Measurements from ENCODE around the gene RERE. TPM values are rescaled to one million over a fixed set of nuclear protein-coding genes. Genes with fewer than 3 reads are reported as not detected.

The RERE gene
- total RNA-seq, 1 experiment from 2014 or later: 161 TPM

- TF ChIP-seq, protein P1, sequence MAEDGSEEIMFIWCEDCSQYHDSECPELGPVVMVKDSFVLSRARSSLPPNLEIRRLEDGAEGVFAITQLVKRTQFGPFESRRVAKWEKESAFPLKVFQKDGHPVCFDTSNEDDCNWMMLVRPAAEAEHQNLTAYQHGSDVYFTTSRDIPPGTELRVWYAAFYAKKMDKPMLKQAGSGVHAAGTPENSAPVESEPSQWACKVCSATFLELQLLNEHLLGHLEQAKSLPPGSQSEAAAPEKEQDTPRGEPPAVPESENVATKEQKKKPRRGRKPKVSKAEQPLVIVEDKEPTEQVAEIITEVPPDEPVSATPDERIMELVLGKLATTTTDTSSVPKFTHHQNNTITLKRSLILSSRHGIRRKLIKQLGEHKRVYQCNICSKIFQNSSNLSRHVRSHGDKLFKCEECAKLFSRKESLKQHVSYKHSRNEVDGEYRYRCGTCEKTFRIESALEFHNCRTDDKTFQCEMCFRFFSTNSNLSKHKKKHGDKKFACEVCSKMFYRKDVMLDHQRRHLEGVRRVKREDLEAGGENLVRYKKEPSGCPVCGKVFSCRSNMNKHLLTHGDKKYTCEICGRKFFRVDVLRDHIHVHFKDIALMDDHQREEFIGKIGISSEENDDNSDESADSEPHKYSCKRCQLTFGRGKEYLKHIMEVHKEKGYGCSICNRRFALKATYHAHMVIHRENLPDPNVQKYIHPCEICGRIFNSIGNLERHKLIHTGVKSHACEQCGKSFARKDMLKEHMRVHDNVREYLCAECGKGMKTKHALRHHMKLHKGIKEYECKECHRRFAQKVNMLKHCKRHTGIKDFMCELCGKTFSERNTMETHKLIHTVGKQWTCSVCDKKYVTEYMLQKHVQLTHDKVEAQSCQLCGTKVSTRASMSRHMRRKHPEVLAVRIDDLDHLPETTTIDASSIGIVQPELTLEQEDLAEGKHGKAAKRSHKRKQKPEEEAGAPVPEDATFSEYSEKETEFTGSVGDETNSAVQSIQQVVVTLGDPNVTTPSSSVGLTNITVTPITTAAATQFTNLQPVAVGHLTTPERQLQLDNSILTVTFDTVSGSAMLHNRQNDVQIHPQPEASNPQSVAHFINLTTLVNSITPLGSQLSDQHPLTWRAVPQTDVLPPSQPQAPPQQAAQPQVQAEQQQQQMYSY (CRISPR knock-in tag; IDR thresholded peaks at IDR 0.05): 0 out of 2 replicates have a peak, but pooled peaks have one; percentile 21
Observed at GRCh38 chr1:8848663-8849386, 31.4 kb upstream of the RERE start (continued).

DNA sequence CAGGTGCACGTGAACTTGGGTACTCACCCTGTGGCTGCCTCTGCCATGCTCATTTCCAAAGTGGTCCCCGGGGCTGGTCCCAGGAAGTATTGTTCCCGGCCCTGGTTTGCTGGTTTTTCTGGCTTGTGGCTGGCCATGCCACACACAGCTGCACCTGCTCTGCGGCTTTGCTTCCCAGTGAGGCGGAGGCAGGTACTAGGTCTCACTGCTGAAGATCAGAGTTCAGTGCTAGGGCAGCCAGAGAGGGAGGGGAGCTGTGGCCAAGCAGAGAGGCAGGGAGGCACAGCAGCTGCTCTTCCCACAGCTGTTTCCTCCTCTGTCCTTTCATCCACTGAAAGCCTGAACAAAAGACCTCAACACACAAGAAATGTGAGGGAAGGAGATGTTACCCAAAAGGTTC is 30.6 kb upstream of the RERE start:
- ATAC-seq (no peak), DNase-seq (ENCODE audit: low spot score) (no peak)
- Mint-ChIP-seq H3K27ac (no peak overlapping the region), H3K4me3 (no peak overlapping the region), H3K27me3 (ENCODE audit: low read depth) (no peaks in the 10 kb centered on the region), H3K36me3 (no peaks in the 10 kb centered on the region), H3K9me3 (no peaks in the 10 kb centered on the region), H3K4me1 (peaks cover 10% of the 10 kb centered on the region; the same call in 1 of the 2 replicates)
- CTCF ChIA-PET: interaction anchor here (0.7 to 2.7 kb wide), 37 partner anchors 9 to 833 kb away, joined by 3 to 77 read pairs (median 8); partner anchors contain the start of gene RERE
- TF ChIP-seq ZNF121 (CRISPR knock-in tag; IDR thresholded peaks at IDR 0.05) (no peak), RELA (CRISPR knock-in tag; IDR thresholded peaks at IDR 0.05; ENCODE audit: borderline replicate concordance) (no peak), PRRX2 (CRISPR knock-in tag; IDR thresholded peaks at IDR 0.05) (no peak), ZNF423 (CRISPR knock-in tag; IDR thresholded peaks at IDR 0.05) (no peak), FOXJ3 (CRISPR knock-in tag; IDR thresholded peaks at IDR 0.05; ENCODE audit: borderline replicate concordance) (no peak), TP53 (CRISPR knock-in tag; IDR thresholded peaks at IDR 0.05) (no peak), NFE2L1 (CRISPR knock-in tag; IDR thresholded peaks at IDR 0.05) (no peak), NR2C2 (CRISPR knock-in tag; IDR thresholded peaks at IDR 0.05) (no peak), TEAD1 (CRISPR knock-in tag; IDR thresholded peaks at IDR 0.05) (no peak), SMAD4 (CRISPR knock-in tag; IDR thresholded peaks at IDR 0.05) (no peak), ZBTB21 (CRISPR knock-in tag; IDR thresholded peaks at IDR 0.05; ENCODE audit: borderline replicate concordance) (no peak)
- TF ChIP-seq, protein P1 (CRISPR knock-in tag; IDR thresholded peaks at IDR 0.05): no peak
- TF ChIP-seq, protein P2, sequence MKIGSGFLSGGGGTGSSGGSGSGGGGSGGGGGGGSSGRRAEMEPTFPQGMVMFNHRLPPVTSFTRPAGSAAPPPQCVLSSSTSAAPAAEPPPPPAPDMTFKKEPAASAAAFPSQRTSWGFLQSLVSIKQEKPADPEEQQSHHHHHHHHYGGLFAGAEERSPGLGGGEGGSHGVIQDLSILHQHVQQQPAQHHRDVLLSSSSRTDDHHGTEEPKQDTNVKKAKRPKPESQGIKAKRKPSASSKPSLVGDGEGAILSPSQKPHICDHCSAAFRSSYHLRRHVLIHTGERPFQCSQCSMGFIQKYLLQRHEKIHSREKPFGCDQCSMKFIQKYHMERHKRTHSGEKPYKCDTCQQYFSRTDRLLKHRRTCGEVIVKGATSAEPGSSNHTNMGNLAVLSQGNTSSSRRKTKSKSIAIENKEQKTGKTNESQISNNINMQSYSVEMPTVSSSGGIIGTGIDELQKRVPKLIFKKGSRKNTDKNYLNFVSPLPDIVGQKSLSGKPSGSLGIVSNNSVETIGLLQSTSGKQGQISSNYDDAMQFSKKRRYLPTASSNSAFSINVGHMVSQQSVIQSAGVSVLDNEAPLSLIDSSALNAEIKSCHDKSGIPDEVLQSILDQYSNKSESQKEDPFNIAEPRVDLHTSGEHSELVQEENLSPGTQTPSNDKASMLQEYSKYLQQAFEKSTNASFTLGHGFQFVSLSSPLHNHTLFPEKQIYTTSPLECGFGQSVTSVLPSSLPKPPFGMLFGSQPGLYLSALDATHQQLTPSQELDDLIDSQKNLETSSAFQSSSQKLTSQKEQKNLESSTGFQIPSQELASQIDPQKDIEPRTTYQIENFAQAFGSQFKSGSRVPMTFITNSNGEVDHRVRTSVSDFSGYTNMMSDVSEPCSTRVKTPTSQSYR (CRISPR knock-in tag; IDR thresholded peaks at IDR 0.05): no peak
- TF ChIP-seq, protein P3, sequence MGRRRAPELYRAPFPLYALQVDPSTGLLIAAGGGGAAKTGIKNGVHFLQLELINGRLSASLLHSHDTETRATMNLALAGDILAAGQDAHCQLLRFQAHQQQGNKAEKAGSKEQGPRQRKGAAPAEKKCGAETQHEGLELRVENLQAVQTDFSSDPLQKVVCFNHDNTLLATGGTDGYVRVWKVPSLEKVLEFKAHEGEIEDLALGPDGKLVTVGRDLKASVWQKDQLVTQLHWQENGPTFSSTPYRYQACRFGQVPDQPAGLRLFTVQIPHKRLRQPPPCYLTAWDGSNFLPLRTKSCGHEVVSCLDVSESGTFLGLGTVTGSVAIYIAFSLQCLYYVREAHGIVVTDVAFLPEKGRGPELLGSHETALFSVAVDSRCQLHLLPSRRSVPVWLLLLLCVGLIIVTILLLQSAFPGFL (CRISPR knock-in tag; IDR thresholded peaks at IDR 0.05; ENCODE audit: borderline replicate concordance): no peak
- POLR2A ChIA-PET: no interaction called here

Measured in WTC11 (cell line).